Lower leg skin (tissue), 3 donors: ENCODE results near the gene PIM2.

Experiments used
- CTCF ChIP-seq, 3 donors: fragments of 450-650 bp; IDR thresholded peaks; one replicate each; pipeline ENCODE4 v1.5.1; 2016; ENCODE audit warnings: antibody characterized with exemption in 3 of 3, mild to moderate bottlenecking in 3 of 3, moderate library complexity in 2 of 3
- POLR2A ChIP-seq, 2 donors: fragments of 450-650 bp; IDR thresholded peaks; one replicate each; pipeline ENCODE4 v1.6.1; 2016 to 2017; ENCODE audit warnings: antibody characterized with exemption in 2 of 2, mild to moderate bottlenecking in 1 of 2, moderate library complexity in 1 of 2

- TF ChIP-seq CTCF (IDR thresholded peaks at IDR 0.05) (peak in 1 of 3 donors; percentile 74), POLR2A (IDR thresholded peaks at IDR 0.05) (no peak)
Observed at GRCh38 chrX:48917139-48918001, 1.5 kb downstream of the PIM2 start.
